ENCODE measurements around the gene NINJ1. TPM values are rescaled to one million over a fixed set of nuclear protein-coding genes. Genes with fewer than 3 reads are reported as not detected.
A peak's percentile ranks its signal among the peaks of the same experiment; 100 is the strongest.

NINJ1 gene
- total RNA-seq, 2 donors from 2014 or later: 38.4 to 45.9 TPM

DNA sequence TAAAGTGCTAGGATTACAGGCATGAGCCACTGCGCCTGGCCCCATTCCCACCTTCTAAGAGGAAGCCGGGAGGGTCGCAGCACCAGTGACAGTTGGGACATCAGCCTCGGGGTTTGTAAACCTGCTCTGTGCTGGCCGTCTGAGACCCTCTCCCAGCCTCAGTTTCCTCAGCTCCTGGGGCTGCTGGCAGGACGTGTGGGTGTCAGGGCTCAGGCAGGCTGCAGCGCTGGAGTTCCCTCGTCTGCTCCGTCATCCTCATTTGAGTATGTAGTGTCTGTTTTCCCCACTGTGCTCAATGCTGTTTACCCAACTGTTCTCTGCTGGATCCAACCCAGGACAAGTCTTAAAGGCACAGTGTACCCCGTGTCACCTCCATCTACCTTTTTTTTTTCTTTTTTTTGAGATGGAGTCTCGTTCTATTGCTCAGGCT lies 2.0 kb upstream of the NINJ1 start:
- DNase-seq (no peak), ATAC-seq (no peak)
- intact Hi-C loops (cut with DNase I): no loop called here

DNA sequence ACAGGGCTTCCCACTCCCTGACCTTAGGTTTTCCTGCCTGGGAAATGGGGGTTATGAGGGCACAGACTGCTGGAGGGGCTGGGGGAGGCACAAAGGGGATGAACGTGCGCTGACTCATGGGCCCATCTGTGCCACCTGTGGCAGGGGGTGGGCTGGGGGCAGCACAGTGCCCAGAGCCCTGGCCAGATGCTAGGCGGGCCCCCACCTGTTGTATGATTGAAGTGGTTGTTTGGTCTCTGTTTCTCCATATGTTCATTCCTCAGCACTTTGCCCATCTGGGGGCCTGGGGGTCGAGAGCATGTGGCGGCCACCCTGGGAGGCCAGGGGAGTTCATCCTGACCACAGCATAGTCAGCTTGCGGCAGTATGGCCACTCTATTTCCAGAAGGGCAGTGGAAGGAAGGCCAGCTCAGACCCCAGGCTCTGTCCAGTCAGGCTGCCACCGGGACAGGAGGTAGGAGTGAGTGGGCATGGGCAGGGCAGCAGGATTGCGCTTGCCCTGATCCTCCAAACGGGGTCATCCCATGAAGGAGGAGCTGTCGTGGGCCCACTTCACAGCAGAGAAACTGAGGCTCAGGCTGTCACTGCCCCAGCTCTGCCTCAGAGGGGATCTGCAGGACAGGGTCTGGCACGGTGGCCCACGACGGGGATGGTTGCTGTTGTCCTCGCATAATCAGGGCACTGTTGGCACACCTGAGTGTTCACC lies 841 bp upstream of the NINJ1 start:
- intact Hi-C loops (cut with DNase I): no loop called here
- DNase-seq (no peak), ATAC-seq (no peak)

DNA sequence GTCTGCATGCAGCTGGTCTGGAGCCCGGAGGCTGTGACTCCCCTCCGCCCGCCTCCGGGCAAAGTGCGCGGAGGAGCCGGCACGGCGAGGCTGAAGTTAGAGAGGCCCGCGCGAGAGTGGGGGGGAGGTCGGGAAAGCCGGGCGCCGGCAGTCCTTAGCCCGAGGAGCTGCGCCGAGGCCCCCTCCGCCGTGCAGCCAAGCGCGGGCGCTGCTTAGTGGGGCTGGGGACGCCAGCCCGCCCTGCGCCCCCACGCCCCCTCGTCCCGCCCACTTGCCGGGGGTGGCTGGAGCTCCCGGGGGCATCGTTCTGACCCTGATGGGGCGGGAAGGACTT lies 403 bp downstream of the NINJ1 start:
- intact Hi-C loops (cut with DNase I): no loop called here
- peak; percentile 86 for DNase-seq
- ATAC-seq: peak; percentile 69 to 81

DNA sequence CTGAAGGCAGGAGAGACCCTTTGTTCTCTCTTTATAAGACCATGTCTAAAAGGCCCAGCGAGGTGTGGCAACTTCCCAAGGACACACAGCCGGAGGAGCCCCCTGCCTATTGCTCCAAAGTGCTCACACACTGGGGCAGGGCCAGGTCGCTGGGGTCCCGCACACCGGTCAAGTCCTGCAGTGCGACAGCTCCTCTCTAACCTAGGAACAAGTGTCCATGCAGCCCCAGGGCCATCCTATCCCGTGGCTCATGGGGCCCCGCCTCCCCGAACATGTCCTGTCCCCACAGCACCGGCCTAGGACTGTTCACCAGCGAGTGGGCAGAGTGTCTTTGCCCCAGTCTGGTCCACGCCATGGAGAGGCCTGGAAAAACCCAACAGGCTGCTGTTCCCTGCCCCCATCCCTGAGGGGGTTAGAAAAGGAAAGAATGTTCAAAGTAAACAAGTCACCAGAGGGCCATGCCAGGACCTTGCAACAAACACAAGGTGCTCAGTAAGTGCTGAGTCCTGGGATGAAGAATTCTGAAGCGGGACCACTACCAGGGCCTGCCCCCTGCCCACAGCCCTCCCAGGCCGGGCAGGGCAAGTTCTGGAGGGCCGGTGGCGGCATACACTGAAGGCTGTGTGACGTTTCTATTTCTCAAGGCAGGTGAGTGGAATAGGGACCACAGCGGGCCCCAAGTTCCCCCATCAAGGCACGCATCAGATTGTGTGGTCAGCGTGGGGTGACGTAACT lies 938 bp downstream of the NINJ1 start:
- DNase-seq (no peak), ATAC-seq (peak; percentile 1 to 12)
- intact Hi-C loops (cut with DNase I): no loop called here

DNA sequence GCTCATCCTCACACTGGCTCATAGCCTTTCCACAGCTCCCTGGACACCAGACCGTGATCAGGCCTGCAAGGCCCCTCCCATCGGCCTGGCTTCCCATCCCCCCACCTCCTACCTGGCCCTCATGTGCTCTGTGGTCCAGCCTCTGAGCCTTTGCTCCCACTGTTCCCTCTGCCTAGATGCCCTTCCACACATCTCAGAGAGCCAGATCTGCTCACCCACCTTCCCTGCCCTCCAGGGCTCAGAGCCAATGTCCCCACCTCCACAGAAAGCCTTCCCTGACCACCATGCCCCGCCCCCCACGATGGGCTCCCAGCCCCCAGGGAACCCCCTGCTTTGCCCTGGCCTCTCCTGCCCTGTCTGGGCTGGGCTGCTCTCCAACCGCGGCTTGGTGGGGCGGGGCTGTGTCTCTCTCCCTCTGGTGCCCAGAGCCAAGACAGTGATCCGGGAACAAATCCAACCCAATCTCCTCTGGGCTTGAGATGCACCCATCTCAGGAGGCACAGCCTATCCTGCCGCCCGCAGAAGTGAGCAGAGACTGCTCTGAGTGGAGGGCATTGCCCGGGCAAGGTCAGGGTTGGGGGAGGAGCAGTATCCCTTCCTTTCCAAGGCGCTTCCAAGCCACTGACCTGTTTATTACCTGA lies 1.6 kb downstream of the NINJ1 start:
- intact Hi-C loops (cut with DNase I): no loop called here
- DNase-seq (no peak), ATAC-seq (peak; percentile 36 to 51)

DNA sequence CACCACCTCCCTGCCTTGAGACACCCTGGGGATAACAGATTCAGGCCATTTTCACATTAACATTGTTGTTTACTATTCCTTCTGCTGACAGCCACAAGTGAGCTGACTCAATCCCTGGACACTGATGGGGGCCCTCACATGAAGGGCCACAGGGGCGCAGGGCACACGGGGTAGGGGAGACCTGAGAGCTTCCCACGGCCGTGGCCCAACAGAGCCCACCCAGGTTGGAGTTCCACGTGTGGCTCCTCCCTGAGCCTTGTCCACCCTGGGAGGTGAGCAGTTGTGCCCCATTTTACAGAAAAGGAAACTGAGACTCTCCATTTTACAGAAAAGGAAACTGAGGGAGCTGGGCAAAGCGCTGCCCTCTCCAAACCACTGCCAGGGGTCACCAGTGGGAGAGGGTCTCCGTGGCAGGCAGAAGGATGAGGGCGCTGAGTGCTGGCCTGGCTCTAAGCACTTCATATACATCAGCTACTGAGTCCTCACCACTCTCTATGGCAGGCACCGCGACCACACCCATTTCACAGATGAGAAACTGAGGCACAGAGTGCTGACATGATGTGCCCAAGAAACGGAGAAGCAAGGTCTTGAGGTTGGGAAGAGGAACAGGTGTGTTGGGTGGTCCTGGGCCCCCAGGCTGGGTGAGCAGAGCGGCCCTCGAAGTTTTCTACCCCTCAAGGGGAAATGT lies 2.3 kb downstream of the NINJ1 start:
- intact Hi-C loops (cut with DNase I): no loop called here
- ATAC-seq (no peak), DNase-seq (no peak)

DNA sequence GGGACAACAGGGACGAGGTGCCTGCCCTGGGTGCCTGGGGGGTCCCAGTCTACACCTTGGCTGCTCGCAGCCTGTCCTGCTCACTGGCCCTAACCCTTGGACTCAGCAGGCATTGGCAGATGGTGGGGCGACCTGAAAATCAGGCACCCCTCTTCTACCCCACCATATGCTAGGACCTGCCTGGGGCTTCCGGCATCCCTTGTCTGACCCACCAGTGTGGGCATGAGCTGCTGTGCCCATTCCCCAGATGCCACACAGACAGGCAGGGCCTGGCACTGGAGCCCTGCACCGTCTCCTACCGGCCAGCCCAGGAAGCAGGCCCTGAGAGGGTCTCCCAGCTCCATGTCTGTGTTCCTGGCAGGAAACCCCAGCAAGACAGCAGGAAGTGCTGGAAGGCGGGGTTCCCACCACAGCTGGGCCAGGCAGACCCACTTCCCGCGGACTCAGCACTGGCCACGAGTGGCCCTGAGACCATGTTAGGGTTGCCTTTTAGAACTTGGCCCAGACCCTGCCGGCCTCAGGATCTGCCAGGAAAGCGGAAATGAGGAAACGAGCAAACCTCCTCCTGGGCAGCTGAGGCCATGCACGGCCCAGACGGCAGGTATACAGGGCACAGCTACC lies 3.1 kb downstream of the NINJ1 start:
- DNase-seq (peak; percentile 69), ATAC-seq (no peak)
- intact Hi-C loops (cut with DNase I): no loop called here

DNA sequence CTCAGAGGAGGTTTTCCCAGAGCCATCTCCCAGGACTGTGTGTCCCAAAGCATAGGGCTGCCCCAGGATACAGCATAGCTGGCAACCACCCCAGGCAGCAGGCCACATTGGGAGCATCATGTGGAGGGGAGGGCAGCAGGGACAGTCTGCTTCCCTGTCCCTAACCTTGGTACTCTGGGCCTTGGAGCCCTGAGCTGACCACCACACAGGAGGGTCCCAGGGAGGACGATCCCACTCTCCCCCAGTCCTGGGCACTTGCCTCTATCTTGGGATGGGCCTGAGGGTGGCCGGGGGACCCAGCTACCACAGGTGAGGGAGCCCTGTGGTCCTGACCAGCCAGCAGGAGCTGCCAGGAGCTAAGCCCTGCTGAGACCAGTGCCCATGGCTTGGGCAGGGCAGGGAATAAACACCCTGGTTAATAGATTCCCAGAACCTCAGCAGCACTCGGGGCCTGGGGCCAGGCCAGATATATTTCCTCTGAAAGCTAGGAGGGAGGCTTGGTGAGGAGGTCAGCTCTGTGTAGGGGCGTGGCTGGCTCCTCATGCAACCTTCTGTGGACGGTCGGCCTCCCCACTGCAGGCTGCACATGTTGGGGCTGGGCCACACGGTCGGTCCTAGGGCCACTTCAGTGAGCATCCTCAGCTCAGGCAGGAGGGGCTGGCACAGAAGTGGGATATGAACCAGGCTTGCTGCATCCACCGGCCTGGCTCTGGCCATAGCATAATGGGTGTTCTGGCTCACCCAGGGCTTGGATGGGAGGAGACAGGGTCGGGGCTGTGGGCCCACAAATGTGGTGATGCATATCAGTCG lies 4.2 kb downstream of the NINJ1 start:
- intact Hi-C loops (cut with DNase I): no loop called here
- ATAC-seq: no peak
- DNase-seq: no peak

DNA sequence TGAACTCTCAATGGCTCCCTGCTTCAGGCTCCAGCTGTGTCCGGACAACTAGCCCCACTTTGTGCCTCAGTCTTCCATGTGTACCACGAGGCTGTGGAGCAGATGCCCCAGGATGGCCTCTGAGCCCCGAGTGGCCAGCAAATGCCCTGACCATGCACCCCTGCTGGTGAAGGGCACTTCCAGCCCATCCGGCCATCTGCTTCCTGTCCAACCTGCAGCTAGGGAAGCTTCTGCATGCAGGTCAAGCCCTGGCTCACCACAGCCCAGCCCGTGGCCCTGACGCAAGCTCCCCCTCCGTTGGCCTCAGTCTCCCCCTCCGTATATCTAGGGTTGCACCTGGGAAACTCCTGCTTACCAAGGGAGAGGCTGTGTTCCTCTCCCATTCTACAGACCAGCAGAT lies 4.8 kb downstream of the NINJ1 start:
- DNase-seq (no peak), ATAC-seq (no peak)
- intact Hi-C loops (cut with DNase I): no loop called here

DNA sequence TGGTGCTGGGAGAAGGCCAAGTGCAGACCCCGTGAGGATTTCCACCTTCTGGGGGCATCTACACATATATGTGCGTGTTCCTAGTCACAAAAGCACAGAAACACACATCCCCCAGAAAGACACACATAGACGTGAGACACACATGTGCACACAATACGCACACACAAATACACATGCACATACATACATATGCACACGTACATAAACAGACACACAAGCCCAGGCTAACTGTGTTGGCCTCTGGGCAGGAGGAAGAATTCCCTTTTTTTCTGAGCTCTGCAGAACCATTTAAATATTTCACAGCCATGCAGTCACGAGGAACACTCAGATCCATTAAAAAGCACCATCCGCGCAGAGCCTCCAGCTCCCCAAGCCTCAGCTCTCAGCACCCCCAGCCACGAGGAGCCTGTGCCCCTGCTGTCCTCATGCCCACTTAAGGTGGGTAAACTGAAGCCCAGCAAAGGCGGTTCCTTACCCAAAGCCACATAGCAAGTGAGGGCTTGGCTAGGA lies 5.3 kb downstream of the NINJ1 start:
- ATAC-seq (no peak), DNase-seq (no peak)
- intact Hi-C loops (cut with DNase I): no loop called here

DNA sequence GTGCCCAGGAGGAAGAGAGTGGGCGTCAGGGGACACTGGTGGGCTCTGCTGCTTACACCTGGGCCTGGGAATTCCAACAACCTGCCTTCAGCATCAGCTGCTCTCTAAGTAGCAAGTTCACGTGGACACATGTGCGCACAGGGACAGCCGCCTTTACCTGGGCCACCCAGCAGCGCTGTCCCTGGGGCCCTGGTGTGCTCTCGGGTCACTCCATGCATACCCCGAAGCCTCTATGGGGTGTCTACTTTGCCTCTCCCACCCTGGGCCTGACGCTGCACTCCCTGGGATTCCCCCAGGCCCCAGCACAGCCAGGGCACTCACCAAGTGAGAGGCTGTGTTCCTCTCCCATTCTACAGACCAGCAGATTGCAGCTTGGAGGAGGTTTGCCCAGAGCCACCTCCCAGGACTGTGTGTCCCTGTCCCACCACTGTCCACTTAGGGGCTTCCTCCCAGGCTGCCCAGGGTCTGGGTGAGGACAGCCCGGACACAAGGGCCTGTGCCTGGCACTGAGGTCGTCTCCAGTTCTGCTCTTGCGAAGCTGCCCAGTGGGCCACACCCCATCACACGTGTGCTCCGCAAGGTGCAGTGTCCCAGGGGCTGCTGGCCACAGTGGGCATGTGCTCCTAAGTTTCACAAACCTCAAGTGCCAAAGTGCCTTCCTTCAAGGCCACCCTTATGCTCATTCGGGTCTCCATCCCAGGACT lies 5.9 kb downstream of the NINJ1 start:
- no peak for ATAC-seq
- intact Hi-C loops (cut with DNase I): no loop called here
- DNase-seq: no peak

DNA sequence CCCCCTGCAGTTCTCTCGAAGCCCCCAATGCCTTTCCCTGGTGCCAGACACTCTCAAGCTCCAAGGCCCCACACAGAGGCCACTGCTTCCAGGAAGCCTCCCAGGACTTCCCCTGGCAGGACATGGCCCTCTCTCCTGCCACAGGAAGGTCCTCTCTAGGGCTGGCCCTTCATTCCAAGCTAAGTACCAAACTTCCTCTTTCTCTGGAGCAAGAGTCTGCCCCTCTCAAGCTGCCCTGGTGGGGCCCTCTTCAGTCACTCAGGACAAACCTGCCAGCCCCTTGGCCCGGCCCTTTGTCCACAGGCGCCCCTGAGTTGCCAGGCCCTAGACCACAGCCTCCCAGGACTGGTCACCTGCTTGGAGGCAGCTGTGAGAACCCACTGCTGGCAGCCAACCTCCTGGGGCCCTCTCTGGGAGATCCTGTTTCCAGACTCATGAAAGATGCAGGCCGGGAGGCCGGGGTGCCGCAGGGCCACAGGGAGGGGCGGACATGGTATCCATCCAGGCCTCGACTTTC lies 6.6 kb downstream of the NINJ1 start:
- DNase-seq (peak; percentile 35), ATAC-seq (peak; percentile 1 to 10)
- intact Hi-C loops (cut with DNase I): no loop called here

DNA sequence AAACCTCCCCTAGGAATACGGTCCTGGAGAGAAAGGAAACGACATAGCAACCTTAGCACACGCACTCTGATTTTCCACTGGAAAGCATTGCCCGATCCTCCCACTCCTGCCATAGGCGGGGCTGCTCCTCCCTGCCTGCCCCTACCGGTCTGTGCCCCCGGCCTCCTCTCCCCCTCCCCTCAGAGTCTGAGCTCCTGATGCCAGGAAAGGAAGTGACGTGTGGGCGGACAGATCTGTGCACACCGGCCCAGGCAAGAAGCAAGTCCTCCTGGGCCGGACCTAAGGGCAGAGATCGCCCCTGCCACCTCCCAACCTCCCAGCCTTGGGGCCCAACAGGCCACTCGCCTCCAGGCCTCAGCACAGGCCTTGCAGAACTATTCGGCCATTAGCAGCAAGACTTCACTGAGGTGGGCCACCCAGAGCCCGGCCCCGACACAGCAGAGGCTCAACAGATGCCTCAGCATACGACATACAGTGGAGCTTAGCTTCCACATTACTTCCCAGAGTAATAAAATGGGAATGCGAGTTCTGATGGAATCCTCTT lies 7.2 kb downstream of the NINJ1 start:
- DNase-seq (peak; percentile 72), ATAC-seq (peak; percentile 45 to 48)
- intact Hi-C loops (cut with DNase I): no loop called here

DNA sequence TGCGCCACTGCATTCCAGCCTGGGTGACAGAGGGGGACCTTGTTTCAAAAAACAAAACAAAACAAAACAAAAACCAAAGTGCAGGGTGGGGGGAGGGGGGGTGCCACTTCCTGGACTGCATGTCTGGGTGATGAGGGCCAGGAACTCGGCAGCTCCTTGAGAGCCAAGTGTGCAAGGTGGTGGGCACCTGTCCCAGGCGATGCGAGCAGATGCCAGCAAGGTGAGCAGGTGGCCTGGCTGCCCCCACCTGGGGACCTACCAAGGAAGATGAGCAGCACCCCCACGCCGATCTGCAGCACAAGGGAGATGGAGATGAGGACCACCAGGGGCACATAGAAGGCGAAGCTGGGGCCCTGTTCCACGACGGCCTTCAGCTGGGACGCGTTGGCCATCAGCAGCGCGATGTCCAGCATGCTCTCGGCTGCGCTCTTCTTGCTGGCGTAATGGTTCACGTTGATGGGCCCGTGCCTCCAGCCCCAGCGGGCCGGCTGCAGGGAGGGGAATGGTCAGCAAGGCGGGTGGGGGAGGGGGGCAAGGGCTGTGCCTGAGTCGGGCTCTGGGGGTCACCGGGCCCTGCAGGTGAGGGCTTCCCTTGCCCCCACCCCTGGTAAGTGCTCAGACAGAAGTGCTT lies 7.8 kb downstream of the NINJ1 start:
- no peak for DNase-seq
- intact Hi-C loops (cut with DNase I): no loop called here

DNA sequence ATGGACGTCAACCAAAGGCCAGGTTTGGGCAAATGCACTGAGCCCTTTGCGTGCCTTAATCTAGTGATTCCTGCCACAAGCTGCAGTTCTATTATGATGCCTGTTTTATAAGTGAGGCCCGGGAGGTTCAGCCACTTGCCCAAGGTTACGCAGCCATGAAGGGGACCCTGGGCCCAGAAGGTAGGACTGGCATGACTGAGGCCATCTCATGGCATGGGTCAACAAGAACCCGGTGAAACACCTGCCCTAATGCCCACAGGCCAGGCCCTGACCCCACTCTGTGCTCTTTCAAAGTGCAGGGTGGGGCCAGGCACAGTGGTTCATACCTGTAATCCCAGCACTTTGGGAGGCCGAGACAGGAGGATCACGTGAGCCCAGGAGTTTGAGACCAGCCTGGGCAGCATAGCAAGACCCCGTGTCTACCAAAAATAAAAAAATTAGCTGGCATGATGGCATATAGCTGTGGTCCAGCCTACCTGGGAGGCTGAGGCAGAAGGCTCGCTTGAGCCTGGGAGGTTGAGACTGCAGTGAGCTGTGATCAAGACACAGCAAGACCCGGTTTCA lies 8.6 kb downstream of the NINJ1 start:
- ATAC-seq (no peak), DNase-seq (no peak)
- intact Hi-C loops (cut with DNase I): no loop called here

More for the DNA sequence above, 7.8 kb downstream of the NINJ1 start:
- ATAC-seq: no peak

DNA sequence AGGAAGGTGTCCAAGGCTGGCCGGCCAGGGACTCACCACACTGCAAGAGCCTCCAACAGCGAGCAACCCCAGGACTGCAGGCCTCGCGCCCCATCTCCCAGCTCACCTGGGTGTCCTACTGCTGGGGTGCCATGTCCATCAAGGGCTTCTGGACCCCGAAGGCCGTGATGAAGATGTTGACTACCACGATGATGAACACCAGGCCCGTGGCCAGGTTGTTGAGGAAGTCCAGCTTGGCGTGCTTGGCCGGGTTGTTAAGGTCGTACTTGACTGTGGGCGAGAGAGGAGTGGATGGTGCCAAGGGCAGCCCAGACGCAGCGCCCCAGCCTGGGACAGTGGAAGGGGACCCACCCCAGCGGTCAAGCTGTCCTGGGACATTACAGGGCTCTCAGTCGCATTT lies 9.3 kb downstream of the NINJ1 start:
- DNase-seq (no peak), ATAC-seq (no peak)
- intact Hi-C loops (cut with DNase I): no loop called here

Data from left cardiac atrium (tissue), 4 donors.